Amniotic stem cell (primary cell): ENCODE measurements around the gene MMP17.

Experiments
- DNase-seq: peaks from one replicate; lab custom pipeline; 2025; lab: John Stamatoyannopoulos, UW

The MMP17 gene

GRCh38 chr12:131830914-131831571 is 2.9 kb downstream of the MMP17 start:
- DNase-seq, result no peak

GRCh38 chr12:131831635-131832041 is 3.4 kb downstream of the MMP17 start:
- DNase-seq, result no peak

GRCh38 chr12:131832321-131833231 is 4.4 kb downstream of the MMP17 start:
- no peak for DNase-seq

- no peak for DNase-seq
Observed at GRCh38 chr12:131833288-131833895, 5.2 kb downstream of the MMP17 start.

GRCh38 chr12:131833896-131834641 is 5.9 kb downstream of the MMP17 start:
- DNase-seq, result no peak

GRCh38 chr12:131834798-131835615 is 6.8 kb downstream of the MMP17 start:
- no peak for DNase-seq

GRCh38 chr12:131835616-131836171 is 7.5 kb downstream of the MMP17 start:
- no peak for DNase-seq

DNA sequence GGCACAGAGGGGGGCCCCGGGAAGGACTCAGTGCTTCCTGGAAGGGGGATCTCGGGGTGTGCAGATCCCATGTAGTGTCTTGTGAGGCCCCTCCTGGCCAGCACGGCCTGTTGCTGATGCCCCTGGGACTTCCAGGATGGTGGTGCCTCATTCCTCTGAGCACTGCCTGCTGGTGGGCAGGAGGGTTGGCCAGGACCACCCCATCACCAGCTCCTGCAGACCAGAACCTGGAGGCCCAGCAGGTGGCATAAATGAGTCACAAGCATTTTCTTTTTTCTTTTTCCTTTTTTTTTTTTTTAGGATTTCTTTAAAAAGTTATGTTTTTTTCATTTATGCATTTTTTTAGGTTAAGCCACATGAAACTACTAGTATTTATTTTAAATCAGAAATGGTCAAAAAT is 8.0 kb downstream of the MMP17 start:
- DNase-seq, result no peak

GRCh38 chr12:131836714-131837397 is 8.7 kb downstream of the MMP17 start:
- no peak for DNase-seq

- no peak for DNase-seq
Observed at GRCh38 chr12:131840643-131841416, 12.6 kb downstream of the MMP17 start.

DNA sequence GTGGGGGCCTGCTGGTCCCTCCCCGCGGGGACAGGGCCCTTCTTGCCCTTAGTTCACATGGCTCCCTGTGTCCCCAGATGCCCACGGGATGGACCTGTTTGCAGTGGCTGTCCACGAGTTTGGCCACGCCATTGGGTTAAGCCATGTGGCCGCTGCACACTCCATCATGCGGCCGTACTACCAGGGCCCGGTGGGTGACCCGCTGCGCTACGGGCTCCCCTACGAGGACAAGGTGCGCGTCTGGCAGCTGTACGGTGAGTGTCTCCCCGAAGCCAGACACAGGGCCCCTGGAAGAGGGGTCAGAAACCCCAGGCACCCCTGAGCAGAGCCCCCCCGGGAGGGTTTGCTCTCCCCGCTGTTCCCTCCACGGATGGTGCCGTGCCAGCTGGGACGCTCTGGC is 13.4 kb downstream of the MMP17 start:
- no peak for DNase-seq

DNA sequence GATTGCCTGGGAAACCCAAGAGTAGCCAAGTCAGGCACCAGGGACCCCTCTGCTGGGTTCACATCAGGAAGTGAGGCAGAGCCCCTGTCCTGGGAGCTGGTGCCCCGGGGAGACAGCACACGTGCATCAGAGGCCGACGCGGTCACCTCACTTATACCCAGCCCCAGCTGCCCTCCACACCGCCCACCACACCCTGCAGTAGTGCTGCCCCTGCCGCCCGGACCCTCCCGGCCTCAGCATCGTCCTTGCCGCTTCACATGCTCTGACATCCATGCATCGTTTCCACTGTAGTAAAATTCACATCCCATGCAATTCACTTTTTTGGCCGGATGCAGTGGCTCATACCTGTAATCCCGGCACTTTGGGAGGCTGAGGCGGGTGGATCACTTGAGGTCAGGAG is 14.0 kb downstream of the MMP17 start:
- no peak for DNase-seq

- no peak for DNase-seq
Observed at GRCh38 chr12:131843527-131843926, 15.3 kb downstream of the MMP17 start.

GRCh38 chr12:131844140-131844539 is 15.9 kb downstream of the MMP17 start:
- DNase-seq, result no peak

DNA sequence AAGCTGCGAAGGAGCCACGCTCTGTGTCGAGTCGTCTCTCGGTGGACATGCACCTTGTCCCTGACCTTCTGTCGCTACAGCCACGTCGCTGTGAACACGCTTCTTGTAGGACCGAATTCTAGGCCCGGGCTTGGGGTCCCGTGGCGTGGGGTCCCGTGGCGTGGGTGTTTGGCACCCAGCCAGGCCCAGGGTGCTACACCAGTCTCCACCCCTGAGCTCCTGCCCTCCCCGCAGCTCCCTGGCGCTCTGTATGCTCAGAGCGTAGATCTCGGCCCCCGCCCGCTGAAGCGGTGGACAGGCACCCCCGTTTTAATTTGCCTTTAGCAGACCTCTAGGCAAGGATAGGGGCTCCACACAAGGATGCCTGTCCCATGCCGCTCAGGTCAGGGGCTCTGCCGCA is 16.5 kb downstream of the MMP17 start:
- no peak for DNase-seq

DNA sequence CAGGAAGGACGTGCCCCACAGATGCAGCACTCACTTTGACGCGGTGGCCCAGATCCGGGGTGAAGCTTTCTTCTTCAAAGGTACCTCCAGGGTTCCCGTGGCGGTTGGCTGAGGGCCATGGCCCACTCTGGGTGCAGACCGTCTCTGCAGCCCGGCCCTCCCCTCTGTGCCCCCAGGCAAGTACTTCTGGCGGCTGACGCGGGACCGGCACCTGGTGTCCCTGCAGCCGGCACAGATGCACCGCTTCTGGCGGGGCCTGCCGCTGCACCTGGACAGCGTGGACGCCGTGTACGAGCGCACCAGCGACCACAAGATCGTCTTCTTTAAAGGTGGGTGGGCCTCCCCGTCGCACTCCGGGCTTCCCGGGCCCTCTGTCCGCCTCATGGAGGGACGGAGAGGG is 16.9 kb downstream of the MMP17 start:
- no peak for DNase-seq

- no peak for DNase-seq
Observed at GRCh38 chr12:131847456-131847855, 19.3 kb downstream of the MMP17 start.

DNA sequence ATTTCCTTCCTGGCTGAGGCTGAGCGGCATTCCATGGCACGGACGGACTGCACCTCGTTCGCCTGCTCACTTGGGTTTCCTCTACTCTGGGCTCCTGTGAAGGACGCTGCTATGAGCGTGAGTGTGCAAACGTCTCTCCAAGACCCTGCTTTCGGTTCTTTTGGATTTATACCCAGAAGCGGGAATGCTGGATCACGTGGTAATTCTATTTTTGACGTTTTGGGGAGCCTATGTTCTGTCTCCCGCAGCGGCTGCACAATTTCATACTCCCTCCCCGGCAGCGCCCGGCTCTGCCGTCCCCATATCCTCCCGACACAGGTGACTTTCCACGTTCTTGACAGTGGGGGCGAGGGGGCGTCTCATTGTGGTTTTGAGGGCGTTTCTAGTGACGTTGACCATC is 20.6 kb downstream of the MMP17 start:
- no peak for DNase-seq

DNA sequence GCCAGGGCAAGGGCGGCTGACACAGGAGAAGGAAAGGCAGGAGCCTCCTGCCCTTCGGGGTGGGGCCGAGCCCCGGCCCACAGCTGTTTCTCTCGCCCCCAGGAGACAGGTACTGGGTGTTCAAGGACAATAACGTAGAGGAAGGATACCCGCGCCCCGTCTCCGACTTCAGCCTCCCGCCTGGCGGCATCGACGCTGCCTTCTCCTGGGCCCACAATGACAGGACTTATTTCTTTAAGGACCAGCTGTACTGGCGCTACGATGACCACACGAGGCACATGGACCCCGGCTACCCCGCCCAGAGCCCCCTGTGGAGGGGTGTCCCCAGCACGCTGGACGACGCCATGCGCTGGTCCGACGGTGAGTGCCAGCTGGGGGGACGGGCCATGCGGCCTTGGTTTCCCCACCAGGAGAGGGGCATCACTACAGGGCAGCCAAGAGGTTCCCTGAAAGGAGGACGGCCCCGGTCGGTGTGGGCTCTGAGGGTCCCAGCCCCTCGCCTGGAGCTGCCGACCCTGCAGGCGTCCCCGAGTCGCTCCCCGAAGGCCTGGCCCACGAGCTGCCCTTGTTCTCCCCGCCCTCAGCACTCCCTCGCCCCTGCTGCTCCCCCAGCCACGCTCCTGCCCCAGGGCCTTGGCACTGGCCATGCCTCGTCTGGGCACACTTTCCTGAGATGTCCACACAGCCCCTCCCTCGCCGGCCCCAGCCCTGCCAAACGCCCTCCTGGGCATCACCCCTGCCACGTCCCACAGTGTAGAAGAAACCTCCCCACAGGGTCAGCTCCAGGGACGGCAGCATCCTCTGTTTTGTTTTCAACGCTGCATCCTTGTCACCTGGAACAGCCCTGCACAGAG is 21.7 kb downstream of the MMP17 start:
- DNase-seq, result no peak
